Measurements from ENCODE around the gene ZNF497. TPM values are rescaled to one million over a fixed set of nuclear protein-coding genes. Genes with fewer than 3 reads are reported as not detected.

Gene ZNF497
- total and polyA plus RNA-seq, 2 of the 8 experiments (the other 6 are each of a cell fraction or from before 2014, with no cell fraction given) = 0.93 to 1.4 TPM

DNA sequence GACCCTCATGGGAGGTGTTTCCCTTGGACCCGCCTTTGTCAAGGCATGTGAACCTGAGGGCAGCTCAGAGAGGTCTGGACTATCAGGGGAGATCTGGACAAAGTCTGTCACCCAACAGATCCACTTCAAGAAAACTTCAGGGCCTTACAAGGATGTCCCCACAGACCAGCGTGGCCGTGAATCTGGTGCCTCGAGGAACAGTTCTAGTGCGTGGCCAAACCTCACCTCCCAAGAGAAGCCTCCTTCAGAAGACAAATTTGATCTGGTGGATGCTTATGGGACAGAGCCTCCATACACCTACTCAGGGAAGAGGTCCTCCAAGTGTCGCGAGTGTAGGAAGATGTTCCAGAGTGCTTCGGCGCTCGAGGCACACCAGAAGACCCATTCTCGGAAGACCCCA, 24.2 kb downstream of the ZNF497 start:
- Histone ChIP-seq H2BK120ac (replicated peaks; ENCODE audit: low read depth, low read length) (no peak overlapping the region), H3K79me1 (ENCODE audit: low read depth, low read length) (no peaks in the 10 kb centered on the region), H4K5ac (ENCODE audit: insufficient read length, low read depth, low read length) (no peak overlapping the region), H3K79me2 (ENCODE audit: control insufficient read depth in 1 of 2, insufficient read depth in 2 of 2, low read length in 2 of 2) (no peaks in the 10 kb centered on the region), H3K36me3 (ENCODE audit: control insufficient read depth in 2 of 4, insufficient read depth in 4 of 4, low read length in 3 of 4) (peaks cover 0 to 9% (median 3%) of the 10 kb centered on the region in 4 experiments; a peak in 3 of 8 replicates), H3K27ac (ENCODE audit: low read depth, low read length) (no peak overlapping the region), H4K91ac (replicated peaks; ENCODE audit: insufficient read length, low read length) (no peak overlapping the region), H2BK5ac (ENCODE audit: low read depth, low read length) (no peak overlapping the region), H3K9ac (replicated peaks in 1 of 4; ENCODE audit: extremely low read depth in 1 of 4, low read depth in 3 of 4, low read length in 3 of 4) (no peak overlapping the region), H3K23ac (ENCODE audit: insufficient read length) (no peak overlapping the region), H3K18ac (ENCODE audit: extremely low read depth, low read length) (no peak overlapping the region), H3K4me1 (replicated peaks in 1 of 4; ENCODE audit: control insufficient read depth in 3 of 4, insufficient read depth in 4 of 4, low read length in 3 of 4) (no peaks in the 10 kb centered on the region), H2BK20ac (ENCODE audit: low read length) (no peak overlapping the region), H3K4me3 (ENCODE audit: extremely low read depth in 1 of 4, insufficient read depth in 2 of 4, low read depth in 3 of 4, low read length in 4 of 4) (no peak overlapping the region), H2AFZ (ENCODE audit: low read length) (no peak overlapping the region), H3K9me3 (ENCODE audit: insufficient read depth in 2 of 2, low read depth in 1 of 2, low read length in 1 of 2) (peaks cover 5 to 6% of the 10 kb centered on the region in 2 experiments; a peak in 2 of 4 replicates), H3K56ac (replicated peaks; ENCODE audit: insufficient read length, low read depth, low read length) (no peak overlapping the region), H2AK5ac (ENCODE audit: low read depth, low read length) (no peak overlapping the region), H3K23me2 (ENCODE audit: low read depth, low read length) (no peaks in the 10 kb centered on the region), H3K27me3 (replicated peaks in 1 of 4; ENCODE audit: control insufficient read depth in 3 of 4, extremely low read depth in 1 of 4, insufficient read depth in 3 of 4, low read length in 3 of 4) (no peaks in the 10 kb centered on the region), H4K20me1 (replicated peaks in 1 of 2; ENCODE audit: control insufficient read depth in 1 of 2, insufficient read depth in 2 of 2, low read length in 2 of 2) (peaks cover 3 to 8% of the 10 kb centered on the region in 2 experiments), H3K14ac (ENCODE audit: insufficient read length) (no peak overlapping the region), H3K4me2 (ENCODE audit: insufficient read depth in 1 of 2, low read depth in 2 of 2, low read length in 2 of 2) (no peak overlapping the region), H4K8ac (ENCODE audit: extremely low read depth, insufficient read depth, low read length) (no peak overlapping the region), H3K4ac (replicated peaks; ENCODE audit: insufficient read length, low read depth, low read length) (no peak overlapping the region), H2BK15ac (ENCODE audit: low read length) (no peak overlapping the region), H2BK12ac (ENCODE audit: low read depth, low read length) (no peak overlapping the region)
- 99% methylated on average over 10 of the region's 11 CpGs; no CpG with 5 or more reads in 1 of the 2 experiments for WGBS, 2 experiments (ENCODE audit: extremely low coverage in 1 of 2, insufficient coverage in 1 of 2, insufficient read length in 1 of 2, insufficient replicate concordance in 2 of 2, low coverage in 1 of 2, low lambda C conversion rate in 2 of 2, missing lambda C conversion rate in 1 of 2)
- FAIRE-seq (no peak), DNase-seq (ENCODE audit: low read depth in 1 of 2, low spot score in 2 of 2) (no peak)
- ChIA-PET POLR2A (ENCODE audit: partially characterized antibody) (no interaction called here), CTCF (ENCODE audit: partially characterized antibody) (interaction anchor here (0.5 to 3.7 kb wide), 6 partner anchors 8 to 587 kb away, joined by 3 to 30 read pairs (median 4); partner anchors contain the start of genes A1BG and ZSCAN22)
- TF ChIP-seq, protein P1, sequence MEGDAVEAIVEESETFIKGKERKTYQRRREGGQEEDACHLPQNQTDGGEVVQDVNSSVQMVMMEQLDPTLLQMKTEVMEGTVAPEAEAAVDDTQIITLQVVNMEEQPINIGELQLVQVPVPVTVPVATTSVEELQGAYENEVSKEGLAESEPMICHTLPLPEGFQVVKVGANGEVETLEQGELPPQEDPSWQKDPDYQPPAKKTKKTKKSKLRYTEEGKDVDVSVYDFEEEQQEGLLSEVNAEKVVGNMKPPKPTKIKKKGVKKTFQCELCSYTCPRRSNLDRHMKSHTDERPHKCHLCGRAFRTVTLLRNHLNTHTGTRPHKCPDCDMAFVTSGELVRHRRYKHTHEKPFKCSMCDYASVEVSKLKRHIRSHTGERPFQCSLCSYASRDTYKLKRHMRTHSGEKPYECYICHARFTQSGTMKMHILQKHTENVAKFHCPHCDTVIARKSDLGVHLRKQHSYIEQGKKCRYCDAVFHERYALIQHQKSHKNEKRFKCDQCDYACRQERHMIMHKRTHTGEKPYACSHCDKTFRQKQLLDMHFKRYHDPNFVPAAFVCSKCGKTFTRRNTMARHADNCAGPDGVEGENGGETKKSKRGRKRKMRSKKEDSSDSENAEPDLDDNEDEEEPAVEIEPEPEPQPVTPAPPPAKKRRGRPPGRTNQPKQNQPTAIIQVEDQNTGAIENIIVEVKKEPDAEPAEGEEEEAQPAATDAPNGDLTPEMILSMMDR (IDR thresholded peaks at IDR 0.05; ENCODE audit: control extremely low read depth in 1 of 3, insufficient read depth in 1 of 3, low read depth in 1 of 3, low read length in 3 of 3) = no peak
- no peak for TF ChIP-seq GTF2F1 (IDR thresholded peaks at IDR 0.05; ENCODE audit: borderline replicate concordance, low read depth, low read length)
- TF ChIP-seq TAF1 (IDR thresholded peaks at IDR 0.05; ENCODE audit: low read depth, low read length) = no peak
- TF ChIP-seq EZH2 (IDR thresholded peaks at IDR 0.05; ENCODE audit: low read depth, low read length, severe bottlenecking) = no peak
- TF ChIP-seq PHF8 (conservative IDR thresholded peaks at IDR 0.05; ENCODE audit: low read depth, low read length) = no peak
- no peak for TF ChIP-seq GABPA (IDR thresholded peaks at IDR 0.05; ENCODE audit: borderline replicate concordance, insufficient read depth, low read length)

All from H1 (cell line).